EL (cell line): ENCODE results near the gene NFILZ.
"Not testable (repeated sequence)": the region's sequence is repeated elsewhere in the genome, so short reads cannot be mapped to it uniquely, and the experiment has no call there.

Source experiments
- DNase-seq: peaks from one replicate; pipeline ENCODE4 v3.0.0-alpha.2; 2016

NFILZ gene

DNA sequence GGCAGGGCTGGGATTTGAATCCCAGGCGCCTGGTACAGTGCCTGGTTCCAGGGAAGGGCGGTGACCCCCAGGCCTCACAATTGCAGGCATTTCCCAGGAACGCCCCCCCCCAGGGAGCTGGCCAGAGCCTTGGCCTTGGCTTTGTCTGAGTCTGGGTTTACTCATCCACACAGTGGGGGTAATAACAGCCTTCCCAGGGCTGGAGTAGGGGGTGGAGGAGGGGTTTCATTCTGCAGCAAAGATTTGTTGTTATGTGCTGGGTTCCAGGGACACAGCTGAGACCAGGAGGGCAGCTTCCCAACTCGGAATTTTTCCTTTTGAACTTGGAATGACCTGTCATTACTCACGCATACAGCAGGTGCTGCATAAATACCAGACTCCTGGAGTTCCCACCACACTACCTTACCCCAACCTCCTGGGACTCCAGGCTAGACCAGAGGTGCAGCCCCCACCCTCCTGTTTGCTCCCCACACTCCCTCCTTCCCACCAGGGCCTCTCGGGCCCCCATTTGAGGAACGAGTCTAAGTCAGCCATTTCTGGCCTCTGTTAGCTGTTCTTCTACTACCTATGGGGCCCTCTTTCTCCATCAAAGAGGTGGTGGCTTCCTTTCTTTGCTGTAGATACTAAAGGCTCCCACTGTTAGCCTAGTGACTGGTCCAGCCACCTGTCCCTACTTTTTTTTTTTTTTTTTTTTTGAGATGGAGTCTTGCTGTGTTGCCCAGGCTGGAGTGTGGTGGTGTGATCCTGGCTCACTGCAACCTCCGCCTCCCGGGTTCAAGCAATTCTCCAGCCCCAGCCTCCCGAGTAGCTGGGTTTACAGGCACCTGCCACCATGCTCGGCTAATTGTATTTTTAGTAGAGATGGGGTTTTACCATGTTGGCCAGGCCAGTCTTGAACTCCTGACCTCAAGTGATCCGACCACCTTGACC lies 18.3 kb upstream of the NFILZ start:
- peak; percentile 40 for DNase-seq

DNA sequence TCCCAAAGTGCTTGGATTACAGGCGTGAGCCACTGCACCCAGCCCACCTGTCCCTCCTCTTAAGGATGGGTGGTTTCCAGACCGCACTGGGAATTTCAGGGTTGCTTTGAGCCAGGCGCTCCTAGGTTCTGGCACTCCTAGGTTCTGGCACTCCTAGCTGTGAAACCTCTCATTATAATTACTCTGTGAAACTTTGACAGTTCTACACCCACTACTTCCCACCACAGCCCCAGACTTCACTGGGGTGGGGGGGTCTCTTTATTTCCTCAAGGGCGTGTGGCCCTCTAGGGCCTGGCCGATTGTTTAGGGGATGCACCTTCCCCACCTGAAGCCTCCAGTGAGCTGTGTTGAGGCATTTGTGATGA lies 17.6 kb upstream of the NFILZ start:
- DNase-seq = no peak

DNA sequence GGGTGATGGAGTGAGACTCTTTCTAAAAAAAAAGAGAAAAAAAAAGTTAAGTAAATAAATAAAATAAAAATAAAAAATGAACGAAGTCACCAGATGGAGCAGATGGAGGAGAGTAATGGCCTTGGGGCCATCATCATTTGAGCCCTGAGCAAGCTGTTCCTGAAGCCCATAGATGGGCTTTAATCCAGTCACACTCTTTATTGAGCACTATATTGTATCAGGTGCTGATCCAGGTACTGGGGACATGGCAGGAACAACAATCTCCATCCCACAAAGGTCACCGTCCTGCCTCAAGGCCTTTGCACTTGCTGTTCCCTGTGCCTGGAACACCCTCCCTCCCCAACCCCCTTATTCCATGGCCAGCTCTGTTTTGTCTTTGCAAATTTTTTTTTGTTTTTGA lies 16.0 kb upstream of the NFILZ start:
- DNase-seq = no peak

DNA sequence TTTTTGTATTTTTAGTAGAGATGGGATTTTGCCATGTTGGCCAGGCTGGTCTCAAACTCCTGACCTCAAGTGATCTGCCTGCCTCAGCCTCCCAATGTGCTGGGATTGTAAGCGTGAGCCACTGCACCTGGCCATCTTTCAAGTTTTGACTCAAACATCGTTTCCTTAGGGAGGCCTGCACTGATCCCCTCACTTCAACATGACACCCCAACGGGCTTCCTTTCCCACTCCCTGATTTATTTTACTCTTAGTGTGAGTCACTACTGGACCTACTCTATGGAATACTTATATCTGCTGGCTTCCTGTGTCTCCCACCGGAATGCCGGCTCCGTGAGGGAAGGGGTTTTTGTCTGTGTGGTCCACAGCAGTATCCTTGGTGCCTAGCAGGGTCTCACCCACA lies 15.4 kb upstream of the NFILZ start:
- DNase-seq = no peak

DNA sequence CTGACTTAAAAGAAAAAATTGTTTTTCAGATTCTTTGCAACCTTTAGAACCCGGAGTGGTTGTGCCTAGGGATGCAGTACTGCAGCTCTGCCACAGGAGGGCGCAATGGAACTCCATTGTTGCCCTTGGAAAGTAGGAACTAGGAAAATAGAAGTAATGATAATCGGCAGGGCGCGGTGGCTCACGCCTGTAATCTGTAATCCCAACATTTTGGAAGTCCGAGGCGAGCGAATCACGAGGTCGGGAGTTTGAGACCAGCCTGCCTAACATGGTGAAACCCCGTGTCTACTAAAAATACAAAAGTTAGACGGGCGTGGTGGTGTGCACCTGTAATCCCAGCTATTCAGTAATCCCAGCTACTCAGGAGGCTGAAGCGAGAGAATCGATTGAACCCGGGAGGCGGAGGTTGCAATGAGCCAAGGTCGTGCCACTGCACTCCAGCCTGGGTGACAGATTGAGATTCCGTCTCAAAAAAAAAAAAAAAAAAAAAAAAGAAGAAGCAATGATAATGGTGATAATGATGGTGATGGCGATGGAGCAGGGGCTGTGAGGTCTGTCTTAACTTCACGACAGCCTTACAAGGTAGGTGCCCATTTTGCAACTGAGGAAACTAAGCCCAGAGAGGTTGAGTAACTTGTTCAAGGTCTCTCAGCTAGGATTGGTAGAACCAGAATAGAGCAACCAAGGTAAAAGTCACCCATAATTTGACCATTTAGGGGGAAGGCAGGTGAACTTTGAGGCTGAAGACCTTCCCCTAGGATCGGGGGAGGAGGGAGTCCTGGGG lies 14.4 kb upstream of the NFILZ start:
- peak; percentile 57 for DNase-seq

DNA sequence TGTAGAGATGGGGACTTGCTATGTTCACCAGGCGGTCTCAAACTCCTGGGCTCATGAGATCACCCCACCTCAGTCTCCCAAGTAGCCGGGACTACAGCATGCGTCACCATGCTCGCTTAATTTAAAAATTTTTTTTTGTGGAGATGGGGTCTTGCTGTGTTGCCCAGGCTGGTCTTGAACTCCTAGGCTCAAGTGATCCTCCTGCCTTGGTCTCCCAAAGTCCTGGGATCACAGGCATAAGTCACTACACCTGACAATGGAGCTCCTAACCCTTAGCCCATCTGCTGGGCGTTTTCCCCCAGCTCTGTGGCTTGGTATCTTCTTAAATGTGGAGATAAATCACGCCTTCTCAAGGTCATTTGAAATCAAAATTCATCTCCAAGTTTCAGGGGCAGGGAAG lies 13.6 kb upstream of the NFILZ start:
- DNase-seq = no peak

DNA sequence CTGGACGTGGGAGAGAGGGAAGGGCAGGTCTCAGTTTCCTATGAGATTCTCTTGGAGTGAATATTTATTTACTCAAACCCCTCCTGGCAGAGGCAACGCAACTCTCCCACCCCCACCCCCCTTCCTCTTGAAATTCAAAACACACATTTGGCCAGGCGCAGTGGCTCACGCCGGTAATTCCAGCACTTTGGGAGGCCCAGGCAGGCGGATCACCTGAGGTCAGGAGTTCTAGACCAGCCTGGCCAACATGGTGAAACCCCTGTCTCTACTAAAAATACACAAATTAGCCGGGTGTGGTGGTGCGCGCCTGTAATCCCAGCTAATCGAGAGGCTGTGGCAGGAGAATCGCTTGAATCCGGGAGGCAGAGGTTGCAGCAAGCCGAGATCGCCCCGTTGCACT lies 13.1 kb upstream of the NFILZ start:
- not testable (repeated sequence) for DNase-seq

DNA sequence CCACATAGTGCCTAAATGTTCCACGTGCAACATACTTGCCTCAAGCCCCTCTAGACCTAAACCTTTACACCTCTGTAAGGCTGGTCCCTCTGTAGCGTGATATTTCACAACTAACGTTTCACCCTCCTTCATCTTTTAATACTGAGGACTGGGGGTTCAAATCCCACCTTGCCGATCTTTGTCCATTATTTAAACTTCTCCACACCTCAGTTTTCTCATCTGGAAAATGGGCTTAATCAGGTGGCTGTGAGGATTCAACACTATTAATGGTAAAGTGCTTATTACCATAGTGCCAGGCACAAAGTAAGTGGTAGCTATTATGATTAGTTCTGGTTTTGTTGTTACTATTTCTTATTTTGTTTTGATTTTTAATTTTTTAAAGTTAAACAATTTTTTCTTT lies 12.4 kb upstream of the NFILZ start:
- no peak for DNase-seq

DNA sequence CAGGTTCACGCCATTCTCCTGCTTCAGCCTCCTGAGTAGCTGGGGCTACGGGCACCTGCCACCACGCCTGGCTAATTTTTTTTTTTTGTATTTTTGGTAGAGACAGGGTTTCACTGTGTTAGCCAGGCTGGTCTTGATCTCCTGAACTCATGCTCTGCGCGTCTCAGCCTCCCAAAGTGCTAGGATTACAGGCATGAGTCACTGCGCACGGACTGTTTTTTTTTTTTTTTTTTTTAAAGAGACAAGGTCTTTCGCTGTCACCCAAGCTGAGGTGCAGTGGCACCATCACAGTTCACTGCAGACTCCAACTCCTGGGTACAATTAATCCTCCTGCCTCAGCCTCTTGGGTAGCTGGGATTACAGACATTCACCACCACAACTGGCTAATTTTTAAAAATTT lies 11.7 kb upstream of the NFILZ start:
- DNase-seq = peak; percentile 28

DNA sequence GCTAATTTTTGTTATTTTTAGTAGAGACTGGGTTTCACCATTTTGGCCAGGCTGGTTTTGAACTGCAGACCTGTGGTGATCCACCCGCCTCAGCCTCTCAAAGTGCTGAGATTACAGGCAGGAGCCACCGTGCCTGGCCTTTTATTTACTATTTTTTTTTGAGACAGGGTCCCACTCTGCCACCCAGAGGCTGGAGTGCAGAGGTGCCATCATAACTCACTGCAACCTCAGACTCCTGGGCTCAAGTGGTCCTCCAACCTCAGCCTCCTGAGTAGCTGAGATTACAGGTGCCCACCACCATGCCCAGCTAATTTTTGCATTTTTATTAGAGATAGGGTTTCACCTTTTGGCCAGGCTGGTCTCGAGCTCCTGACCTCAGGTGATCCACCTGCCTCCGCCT lies 7.5 kb upstream of the NFILZ start:
- not testable (repeated sequence) for DNase-seq

DNA sequence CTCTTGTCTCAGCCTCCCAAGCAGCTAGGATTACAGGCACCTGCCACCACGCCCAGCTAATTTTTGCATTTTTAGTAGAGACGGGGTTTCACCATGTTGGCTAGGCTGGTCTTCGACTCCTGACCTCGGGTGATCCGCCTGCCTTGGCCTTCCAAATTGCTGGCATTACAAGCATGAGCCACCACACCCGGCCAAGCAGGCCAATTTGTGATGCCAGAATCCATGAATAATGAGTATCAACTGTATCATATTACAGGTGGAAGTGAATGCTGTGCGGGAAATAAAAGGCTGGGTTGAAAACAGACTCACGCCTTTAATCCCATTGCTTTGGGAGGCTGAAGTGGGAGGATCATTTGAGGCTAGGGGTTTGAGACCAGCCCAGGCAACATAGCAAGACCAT lies 3.6 kb upstream of the NFILZ start:
- DNase-seq = no peak

DNA sequence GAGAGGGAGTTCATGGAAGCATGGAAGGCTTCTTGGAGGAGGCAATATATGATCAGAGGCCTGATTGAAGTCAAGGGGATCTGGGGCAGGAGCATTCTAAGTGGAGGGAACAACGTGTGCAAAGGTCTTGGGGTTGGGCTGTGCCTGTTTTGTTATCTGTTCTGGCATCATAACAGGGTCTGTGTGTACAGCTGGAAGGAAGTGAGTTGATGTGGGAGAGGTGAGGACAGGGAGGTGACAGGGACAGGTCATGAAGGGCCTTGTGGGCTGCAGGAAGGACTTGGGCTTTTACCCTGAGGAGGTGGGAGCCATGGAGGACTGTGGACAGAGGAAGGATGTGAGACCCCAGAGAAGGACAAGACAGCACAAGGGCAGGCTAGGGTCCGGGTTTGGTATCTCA lies 1.2 kb upstream of the NFILZ start:
- DNase-seq = no peak

DNA sequence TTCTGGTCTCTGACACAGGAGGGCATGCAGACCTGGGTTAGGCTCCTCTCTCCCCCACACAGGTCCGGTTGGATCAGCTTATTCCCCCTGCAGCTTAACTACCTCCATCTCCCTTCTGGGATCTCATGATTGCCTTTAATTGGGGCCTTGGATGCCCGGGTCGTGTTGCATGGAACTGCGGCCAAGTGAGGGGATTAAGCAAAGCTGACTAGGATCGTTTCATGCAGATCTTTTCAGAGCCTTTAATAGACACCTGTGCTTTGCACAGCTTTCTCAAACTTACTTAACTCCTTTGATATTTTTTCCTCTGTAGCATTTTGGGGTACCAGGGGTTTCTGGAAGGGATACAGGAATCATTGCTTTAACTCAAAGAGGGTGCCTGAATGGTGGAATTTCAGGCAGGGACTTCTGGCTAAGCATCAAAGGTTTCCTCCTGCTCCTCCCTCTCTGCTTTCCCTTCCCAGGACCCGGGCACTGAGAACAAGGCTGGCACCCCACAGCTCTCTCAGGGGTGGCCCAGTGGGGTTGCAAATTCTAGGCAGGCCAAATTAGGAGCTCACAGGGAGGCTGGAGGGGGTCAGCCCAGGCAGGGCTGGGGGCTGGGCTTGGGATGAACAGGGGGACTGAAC lies 477 bp downstream of the NFILZ start:
- DNase-seq = no peak

DNA sequence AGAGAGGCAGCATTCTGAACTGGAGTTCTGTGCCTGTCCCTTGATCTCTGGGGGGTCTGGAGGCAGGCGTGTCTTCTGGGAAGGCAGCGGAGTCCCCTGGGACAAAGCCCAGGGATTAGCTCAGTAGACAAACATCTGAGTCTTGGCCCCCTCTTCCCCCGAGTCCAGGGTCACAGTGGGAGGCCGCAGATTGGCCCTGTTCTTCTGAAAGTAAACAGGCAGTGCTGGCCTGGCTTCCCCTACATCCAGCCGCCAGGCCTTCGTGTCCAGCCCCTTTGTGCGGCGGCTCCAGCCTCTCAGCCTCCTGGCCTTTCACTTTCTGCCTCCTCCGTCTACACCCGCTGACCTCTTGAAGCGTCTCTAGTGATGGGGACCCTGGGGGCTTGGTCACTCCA lies 989 bp downstream of the NFILZ start:
- DNase-seq = peak; percentile 33

DNA sequence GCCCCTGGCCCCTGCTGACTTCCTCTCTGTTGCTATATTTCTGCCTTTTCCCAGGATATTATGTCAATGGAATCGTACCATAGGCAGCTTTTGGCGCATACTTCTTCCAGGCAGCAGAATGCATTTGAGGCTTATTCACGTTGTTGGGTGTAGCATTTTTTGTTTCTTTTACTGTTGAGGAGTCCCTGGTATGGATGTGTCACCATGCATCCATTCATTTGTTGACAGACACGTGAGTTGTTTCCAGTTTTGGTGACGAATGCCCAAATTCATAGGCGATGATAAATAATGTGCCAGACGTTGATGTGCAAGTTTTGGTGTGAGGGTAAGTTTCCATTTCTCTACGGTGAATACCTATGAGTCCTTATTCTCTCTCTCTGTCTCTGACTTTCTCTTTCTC lies 5.0 kb downstream of the NFILZ start:
- peak; percentile 67 for DNase-seq

DNA sequence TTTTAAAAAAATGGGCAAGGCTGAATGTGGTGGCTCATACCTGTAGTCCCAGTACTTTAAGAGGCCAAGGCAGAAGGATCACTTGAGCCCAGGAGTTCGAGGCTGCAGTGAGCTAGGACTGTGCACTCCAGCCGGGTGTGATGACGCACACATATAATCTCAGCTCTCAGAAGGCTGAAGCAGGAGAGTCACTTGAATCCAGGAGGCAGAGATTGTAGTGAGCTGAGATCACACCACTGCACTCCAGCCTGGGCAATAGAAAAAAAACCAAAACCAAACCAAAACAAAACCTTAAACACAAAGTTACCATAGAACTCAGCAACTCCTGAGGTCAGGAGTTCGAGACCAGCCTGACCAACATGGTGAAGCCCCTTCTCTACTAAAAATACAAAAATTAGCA lies 6.6 kb downstream of the NFILZ start:
- DNase-seq = not testable (repeated sequence)

DNA sequence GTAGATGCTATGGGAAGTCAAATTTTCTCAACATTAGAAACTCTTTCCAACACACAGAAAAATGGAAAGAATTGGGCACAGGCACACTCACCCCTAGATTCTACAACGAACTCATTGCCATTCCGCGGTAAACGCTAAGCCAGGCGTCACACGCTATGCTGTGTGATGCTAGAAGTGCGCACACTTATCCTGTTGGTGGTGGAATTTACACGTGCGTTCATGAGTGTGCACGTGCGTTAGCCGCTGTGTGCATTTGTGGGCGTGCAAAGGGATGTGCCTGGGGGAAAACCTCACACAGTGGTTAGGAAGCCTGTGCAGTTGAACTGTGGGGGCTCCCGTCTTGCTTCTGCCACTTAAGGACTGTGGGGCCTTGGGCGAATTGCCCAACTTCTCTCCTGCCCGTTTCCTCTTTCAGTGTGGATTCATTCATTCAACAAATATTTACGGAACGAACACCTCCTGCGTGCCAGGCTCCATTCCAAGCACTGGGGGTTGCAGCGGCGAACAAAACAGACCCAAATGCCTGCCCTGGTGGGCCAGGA lies 7.7 kb downstream of the NFILZ start:
- DNase-seq = peak; percentile 64

DNA sequence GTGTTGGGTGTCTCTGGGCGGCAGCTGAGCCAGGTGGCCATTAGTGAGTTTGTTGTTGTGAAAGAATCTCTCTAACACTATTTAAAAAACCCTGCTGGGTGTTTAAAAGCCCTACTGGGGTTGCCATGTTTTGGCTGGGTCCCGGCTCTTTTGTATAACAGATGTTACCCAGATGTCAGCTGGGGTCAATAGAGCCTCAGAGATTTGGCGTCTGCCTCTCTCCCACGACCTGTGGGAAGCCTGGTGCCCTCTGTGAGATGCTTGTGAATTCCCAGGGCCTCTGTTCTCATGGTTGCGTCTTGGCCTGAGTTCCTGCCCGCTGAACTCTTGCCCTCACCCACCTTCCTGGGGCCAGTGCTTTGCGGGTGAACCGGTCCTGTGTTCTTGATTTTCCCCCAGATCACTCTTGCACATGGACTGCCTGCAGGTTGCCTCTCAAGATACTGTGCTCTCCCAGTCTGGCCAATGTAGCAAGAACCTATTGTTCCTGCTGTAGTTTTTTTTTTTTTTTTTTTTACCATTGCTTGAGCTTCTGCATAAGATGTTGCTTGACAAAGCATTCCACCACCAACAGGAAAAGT lies 9.5 kb downstream of the NFILZ start:
- DNase-seq = no peak

DNA sequence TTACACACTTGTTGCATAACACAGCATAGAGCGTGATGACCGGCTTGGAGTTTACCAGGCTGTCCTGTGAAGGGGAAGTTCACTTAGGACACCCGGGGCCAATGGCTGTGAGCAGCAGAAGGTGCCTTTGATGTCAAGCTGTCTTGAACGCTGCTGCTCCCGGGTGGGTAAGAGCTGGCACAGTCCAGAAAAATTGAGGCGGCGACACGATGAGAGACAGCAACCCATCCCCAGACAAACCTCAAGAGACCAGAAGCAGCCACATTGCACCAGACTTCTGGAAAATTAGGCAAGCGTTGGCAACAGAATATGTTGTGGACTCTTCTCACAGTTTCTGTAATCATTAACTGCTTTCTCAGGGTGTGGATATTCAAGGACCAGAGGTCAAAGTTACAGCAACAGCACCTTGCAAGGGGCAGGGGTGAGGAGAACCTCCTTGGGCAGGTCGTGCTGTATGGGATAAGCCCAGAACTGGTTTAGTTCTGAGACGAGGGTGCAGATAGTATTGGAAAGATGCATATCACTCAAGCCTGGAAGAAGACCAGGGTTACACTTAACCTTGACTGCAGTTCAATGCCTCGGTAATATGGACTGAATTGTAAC lies 10.1 kb downstream of the NFILZ start:
- no peak for DNase-seq

DNA sequence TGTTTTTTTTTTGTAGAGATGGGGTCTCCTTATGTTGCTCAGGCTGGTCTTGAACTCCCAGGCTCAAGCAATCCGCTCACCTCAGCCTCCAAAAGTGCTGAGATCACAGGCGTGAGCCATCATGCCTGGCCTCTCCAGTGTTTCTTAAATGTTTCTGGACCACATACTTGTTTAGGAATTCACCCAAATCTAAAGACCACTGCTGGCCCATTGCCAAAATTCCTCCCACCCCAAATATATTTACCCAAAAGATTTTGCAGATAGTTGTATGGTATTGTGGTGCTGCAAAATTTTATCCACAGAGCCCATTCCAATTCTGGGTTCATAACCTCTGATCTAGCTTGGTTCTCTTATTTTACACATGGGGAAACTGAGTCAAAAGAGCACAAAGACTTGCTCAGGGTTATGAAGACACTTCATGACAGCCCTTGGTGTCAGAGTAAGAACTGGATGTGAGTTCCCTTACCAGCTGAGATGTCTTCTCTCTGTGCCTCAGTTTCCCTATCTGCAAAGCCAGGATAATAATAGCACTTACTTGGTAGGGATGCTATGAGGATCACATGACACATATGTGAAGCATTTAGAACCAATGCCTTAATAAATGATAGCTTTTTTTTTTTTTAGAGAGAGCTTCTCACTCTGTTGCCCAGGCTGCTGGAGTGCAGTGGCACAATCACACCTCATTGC lies 10.9 kb downstream of the NFILZ start:
- no peak for DNase-seq

DNA sequence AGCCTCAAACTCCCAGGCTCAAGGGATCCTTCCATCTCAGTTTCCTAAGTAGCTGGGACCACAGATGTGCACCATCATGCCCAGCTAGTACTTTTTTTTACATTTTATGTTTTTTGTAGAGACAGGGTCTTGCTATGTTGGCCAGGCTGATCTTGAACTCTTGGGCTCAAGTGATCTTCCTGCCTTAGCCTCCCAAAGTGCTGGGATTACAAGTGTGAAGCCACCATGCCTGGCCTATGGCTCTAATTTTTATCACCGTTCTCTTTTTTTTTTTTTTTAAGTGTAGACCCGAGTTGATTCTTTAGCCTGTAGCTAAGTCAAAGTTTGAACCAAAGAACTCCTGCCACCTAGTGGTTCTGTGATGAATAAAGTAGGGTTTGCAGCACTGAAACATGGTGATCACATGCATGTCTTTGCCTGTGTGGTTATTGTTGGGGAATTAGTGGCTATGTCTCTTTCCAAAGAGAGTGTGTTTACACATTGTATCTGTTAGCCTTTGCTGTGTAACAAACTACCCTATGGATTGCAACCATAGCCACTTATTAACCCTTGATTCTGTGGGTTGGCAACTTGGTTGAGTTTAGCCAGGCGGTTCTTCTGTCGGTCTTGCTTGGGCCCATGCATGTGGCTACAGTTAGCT lies 11.6 kb downstream of the NFILZ start:
- DNase-seq = peak; percentile 51

DNA sequence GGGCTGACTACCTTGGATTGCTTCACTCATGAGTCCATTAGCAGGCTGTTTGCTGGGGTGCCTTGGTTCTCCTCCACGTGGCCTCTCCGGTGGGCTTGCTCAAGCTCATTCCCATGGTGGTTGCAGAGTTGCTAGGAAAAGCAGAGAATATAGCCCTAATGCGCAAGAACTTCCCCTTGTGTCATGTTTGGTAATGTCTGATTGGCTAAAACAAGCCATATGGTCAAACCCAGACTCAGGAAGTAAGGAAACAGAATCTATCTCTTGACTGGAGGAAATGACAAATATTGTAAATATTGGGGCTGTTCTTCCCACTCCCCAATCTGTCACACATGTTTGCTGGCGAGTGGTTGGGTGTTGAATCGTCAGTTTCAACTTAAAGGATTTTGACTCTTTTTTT lies 12.1 kb downstream of the NFILZ start:
- DNase-seq = no peak
